DMS53 (cell line): ENCODE measurements around the gene UFM1.
"Not testable (repeated sequence)": the region's sequence is repeated elsewhere in the genome, so short reads cannot be mapped to it uniquely, and the experiment has no call there.

Experiments used
- DNase-seq: peaks from one replicate; lab custom pipeline; 2025; lab: John Stamatoyannopoulos, UW

The UFM1 gene

GRCh38 chr13:38349390-38350113 lies at the start of gene UFM1:
UFM1 (plus strand) TSS chr13:38349851; CDS start chr13:38349920, 69 bp downstream.
- DNase-seq = peak; percentile 96

- DNase-seq = peak; percentile 67
These were observed 48.4 kb upstream of the UFM1 start for GRCh38 chr13:38301236-38301635.

- DNase-seq = no peak
These were observed 45.8 kb upstream of the UFM1 start for GRCh38 chr13:38303816-38304320.

GRCh38 chr13:38308736-38309135 lies 40.9 kb upstream of the UFM1 start:
- no peak for DNase-seq

- DNase-seq = no peak
These were observed 40.3 kb upstream of the UFM1 start for GRCh38 chr13:38309397-38309796.

GRCh38 chr13:38311175-38311574 lies 38.5 kb upstream of the UFM1 start:
- DNase-seq = not testable (repeated sequence)

GRCh38 chr13:38316129-38316528 lies 33.5 kb upstream of the UFM1 start:
- DNase-seq = no peak

GRCh38 chr13:38321654-38322053 lies 28.0 kb upstream of the UFM1 start:
- no peak for DNase-seq

- DNase-seq = no peak
These were observed 24.2 kb upstream of the UFM1 start for GRCh38 chr13:38325426-38325825.

- no peak for DNase-seq
These were observed 21.0 kb upstream of the UFM1 start for GRCh38 chr13:38328699-38329098.

- DNase-seq = no peak
These were observed 14.8 kb upstream of the UFM1 start for GRCh38 chr13:38334845-38335244.

GRCh38 chr13:38338089-38338488 lies 11.6 kb upstream of the UFM1 start:
- no peak for DNase-seq

- DNase-seq = no peak
These were observed 9.0 kb upstream of the UFM1 start for GRCh38 chr13:38340624-38341023.

GRCh38 chr13:38341149-38341692 lies 8.4 kb upstream of the UFM1 start:
- DNase-seq = no peak

GRCh38 chr13:38346764-38347163 lies 2.9 kb upstream of the UFM1 start:
- no peak for DNase-seq

- DNase-seq = peak; percentile 64
These were observed 726 bp upstream of the UFM1 start for GRCh38 chr13:38348861-38349389.

GRCh38 chr13:38350114-38350617 lies 515 bp downstream of the UFM1 start:
- peak; percentile 85 for DNase-seq

- DNase-seq = no peak
These were observed 6.0 kb downstream of the UFM1 start for GRCh38 chr13:38355595-38356119.

- no peak for DNase-seq
These were observed 9.0 kb downstream of the UFM1 start for GRCh38 chr13:38358684-38359083.

GRCh38 chr13:38361542-38362262 lies 12.1 kb downstream of the UFM1 start:
- no peak for DNase-seq

- no peak for DNase-seq
These were observed 13.6 kb downstream of the UFM1 start for GRCh38 chr13:38363219-38363618.

GRCh38 chr13:38363746-38364145 lies 14.1 kb downstream of the UFM1 start:
- DNase-seq = not testable (repeated sequence)
